OCI-LY1 (cell line): ENCODE data around the gene TRIM67.

Experiments used
- CTCF ChIP-seq: fragments of 200-600 bp; sonication (generic), shearing (Covaris generic); IDR thresholded peaks from 2 replicates; pipeline ENCODE4 v1.5.1; 2017; ENCODE audit warnings: mild to moderate bottlenecking, antibody characterized with exemption, low read length, moderate library complexity, mixed read lengths
- EZH2 ChIP-seq: fragments of 200-600 bp; sonication (generic), shearing (Covaris generic); IDR thresholded peaks from 2 replicates; pipeline ENCODE4 v1.8.0; 2017; ENCODE audit warnings: borderline replicate concordance, mixed run types, mild to moderate bottlenecking, antibody characterized with exemption, low read length, moderate library complexity, mixed read lengths

- TF ChIP-seq EZH2 (no peak), CTCF (no peak)
These were observed 14.0 kb upstream of the TRIM67 start for GRCh38 chr1:231147896-231148295.
